Astrocyte of the hippocampus (primary cell): Measurements from ENCODE around the gene BIVM.
A peak's percentile ranks its signal among the peaks of the same experiment; 100 is the strongest.
"Not testable (repeated sequence)": the region's sequence is repeated elsewhere in the genome, so short reads cannot be mapped to it uniquely, and the experiment has no call there.

Experiments used
- DNase-seq: peaks from one replicate; pipeline ENCODE4 v3.0.0; 2011; ENCODE audit warnings: low read depth, low spot score

BIVM gene

DNA sequence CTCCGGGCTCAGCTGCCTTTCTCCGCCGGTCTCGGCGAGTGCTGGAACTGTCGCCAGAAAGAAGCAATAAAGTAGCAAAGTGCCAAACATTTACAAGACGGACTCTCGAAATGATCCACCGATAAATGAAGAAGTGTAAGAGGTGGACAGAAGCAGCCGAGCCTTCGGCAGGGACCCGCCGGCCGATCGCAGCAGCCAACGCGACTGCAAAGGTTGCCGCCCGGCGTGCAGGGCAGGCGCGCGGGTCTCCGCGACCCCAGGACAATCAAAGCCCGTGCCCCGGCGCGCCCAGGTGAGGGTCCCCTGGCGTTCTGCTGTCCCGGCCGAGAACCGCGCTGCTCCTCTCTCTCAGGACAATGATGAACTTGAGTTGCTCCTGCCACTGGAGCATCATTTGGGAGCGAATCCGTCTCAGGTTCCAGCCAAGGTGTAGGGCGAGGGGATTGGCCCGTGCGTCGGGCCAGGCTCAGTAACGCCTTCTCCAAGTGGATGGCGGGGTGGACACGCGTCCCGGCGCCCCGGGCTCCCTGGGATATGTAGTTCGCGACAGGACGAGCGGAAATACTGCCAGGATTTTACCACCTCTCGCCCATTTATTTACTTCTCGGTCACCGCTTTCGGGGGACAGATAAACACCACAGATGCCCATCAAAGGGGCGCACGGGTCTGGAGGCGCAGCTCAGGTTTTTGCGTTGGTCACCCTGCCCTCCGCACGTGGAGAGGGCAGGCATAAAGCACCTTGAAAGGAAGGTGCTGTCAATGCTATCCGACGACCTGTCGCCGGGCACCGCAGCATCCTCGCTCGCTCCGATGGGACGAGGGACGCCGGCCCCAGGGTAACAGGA, at the start of gene BIVM, which contains the start of gene POGLUT2:
Gene BIVM, plus strand, starts transcription at position 539 of the 845 bp plus-strand sequence. CDS start 8,149 bp downstream, outside the sequence.
Gene POGLUT2, minus strand, starts transcription at position 396 of the 845 bp plus-strand sequence. Its CDS starts 306 bp downstream, at position 90.
- DNase-seq, result peak; percentile 98

GRCh38 chr13:102751886-102752285, 47.0 kb upstream of the BIVM start:
- no peak for DNase-seq

GRCh38 chr13:102757006-102757405, 41.9 kb upstream of the BIVM start:
- DNase-seq, result no peak

- no peak for DNase-seq
Observed at GRCh38 chr13:102758842-102759241, 40.1 kb upstream of the BIVM start.

DNA sequence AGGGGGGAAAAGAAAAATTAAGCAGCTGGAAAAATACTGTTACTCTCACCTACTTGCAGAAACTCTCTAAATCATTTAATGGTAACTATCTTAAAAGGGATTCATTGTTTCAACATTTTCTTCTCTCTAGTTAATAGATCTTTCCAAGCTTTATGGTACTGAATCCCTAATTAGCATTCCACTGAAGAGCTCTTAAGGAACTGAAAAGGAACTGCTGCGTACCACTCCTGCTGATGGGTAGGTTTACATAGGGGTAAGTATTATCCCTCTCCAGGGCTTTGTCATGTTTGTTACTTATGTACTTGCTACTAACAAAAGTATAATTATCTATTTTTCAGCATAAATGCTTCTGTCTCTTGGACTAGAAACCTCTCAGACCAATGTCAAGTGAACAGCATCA, 37.8 kb upstream of the BIVM start:
- no peak for DNase-seq

- DNase-seq, result no peak
Observed at GRCh38 chr13:102763741-102764140, 35.2 kb upstream of the BIVM start.

GRCh38 chr13:102768909-102769308, 30.0 kb upstream of the BIVM start:
- no peak for DNase-seq

- peak; percentile 2 for DNase-seq
Observed at GRCh38 chr13:102769679-102770078, 29.2 kb upstream of the BIVM start.

- DNase-seq, result peak; percentile 3
Observed at GRCh38 chr13:102770435-102770834, 28.5 kb upstream of the BIVM start.

- no peak for DNase-seq
Observed at GRCh38 chr13:102771298-102772041, 27.4 kb upstream of the BIVM start.

- DNase-seq, result no peak
Observed at GRCh38 chr13:102772042-102772425, 26.9 kb upstream of the BIVM start.

- DNase-seq, result peak; percentile 96
Observed at GRCh38 chr13:102773441-102774213, 25.3 kb upstream of the BIVM start, which contains the start of gene TEX30. TEX30 (minus strand) TSS chr13:102773786; CDS start chr13:102770026, 3,760 bp downstream.

GRCh38 chr13:102774214-102774568, 24.7 kb upstream of the BIVM start:
- DNase-seq, result no peak

DNA sequence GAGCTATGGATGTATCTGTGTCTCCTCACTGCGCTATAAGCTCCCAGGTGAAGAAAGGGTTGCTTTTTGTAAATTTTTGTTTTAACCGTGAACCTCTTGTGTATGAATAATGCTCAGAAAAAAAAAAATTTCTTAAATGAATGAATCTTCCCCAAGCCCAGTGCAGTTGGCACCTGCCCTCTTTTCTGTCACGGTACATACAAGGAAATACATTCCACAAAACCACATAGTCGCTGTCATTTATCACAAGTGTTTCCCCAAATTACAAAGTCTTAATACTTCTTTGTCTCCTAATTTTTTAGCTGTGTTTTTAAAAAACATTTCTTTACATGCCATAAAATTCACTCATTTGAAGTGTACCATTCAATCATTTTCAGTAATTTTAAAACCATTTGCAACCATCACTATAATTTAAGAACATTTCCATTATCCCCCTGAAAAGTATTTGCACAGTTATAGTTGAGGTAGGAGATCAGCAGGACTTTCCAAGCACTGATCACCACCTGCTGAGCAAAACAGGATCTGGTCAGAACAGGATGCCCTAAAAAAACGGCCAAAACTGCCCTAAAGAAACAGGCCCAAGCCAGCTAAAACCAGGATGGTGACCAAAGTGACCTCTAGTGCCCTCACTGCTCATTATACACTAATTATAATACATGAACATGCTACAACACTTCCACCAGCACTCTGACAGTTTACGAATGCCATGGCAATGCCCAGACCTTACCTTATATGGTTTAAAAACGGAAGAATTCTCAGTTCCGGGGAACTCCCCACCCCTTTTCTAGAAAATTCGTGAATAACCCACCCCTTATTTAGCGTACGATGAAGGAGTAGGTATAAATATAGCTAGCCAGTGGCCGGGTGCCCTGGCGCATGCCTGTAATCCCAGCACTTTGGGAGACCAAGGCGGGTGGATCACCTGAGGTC, 24.1 kb upstream of the BIVM start:
- DNase-seq, result no peak

DNA sequence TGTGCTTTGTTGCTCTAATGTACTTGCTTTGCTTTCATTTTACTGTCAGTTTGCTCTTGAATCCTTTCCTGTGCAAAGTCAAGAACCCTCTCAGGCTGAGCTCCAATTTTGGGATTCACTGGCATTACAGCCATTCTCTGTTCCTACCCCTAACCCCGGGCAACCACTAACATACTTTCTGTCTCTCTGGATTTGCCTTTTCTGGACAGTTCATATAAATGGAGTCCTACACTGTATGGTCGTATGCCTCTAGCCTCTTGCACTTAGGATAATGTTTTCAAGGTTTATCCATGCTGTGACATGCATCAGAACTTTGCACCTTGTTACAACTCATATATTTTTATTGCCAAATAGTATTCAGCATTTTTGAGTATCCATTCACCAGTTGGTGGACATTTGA, 22.6 kb upstream of the BIVM start:
- DNase-seq, result no peak

- no peak for DNase-seq
Observed at GRCh38 chr13:102777736-102778135, 21.2 kb upstream of the BIVM start.

DNA sequence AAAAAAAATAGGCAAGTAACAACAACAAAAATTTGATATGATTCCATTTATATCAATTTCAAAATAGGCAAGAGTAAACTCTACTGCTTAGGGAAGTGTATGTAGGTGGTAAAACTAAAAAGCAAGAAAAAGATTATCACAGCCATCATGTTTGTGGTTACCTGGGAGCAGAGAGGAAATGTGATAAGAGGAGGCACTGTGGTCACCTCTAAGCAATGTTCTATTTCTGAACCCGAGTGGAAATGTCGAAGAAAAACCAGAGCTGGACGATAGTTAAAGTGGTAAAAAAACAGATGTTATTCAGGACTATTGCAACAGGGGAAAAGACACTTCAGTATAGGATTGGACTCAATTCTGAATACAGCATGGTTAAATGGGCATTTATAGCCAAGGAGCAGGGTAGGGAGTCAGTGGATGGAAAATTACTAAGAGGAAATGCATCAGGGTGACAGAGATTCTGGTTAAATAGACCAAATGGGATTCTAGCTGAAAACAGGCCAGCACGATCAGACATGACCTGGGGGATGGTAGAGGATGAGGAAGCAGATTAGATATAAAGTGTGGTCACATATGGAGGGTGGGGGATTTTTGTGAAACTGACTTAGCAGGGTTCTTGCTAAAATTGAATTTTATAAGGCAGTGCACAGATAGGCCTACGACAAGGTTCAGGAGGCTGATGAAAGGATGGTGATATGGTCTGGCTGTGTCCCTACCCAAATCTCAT, 19.3 kb upstream of the BIVM start:
- DNase-seq, result no peak

DNA sequence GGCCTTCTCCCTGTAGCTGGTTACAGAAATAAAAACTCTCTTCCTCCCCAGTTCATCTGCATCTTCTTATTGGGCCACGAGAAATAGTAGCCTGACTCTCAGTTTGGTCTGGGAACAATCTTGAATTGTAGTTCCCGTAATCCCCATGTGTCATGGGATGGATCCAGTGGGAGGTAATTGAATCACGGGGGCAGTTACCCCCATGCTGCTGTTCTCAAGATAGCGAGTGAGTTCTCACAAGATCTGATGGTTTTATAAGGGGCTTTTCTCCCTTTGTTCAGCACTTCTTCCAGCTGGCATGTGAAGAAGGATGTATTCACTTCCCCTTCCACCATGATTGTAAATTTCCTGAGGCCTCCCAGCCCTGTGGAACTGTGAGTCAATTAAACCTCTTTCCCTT, 18.3 kb upstream of the BIVM start:
- not testable (repeated sequence) for DNase-seq

GRCh38 chr13:102781591-102781990, 17.3 kb upstream of the BIVM start:
- DNase-seq, result no peak

DNA sequence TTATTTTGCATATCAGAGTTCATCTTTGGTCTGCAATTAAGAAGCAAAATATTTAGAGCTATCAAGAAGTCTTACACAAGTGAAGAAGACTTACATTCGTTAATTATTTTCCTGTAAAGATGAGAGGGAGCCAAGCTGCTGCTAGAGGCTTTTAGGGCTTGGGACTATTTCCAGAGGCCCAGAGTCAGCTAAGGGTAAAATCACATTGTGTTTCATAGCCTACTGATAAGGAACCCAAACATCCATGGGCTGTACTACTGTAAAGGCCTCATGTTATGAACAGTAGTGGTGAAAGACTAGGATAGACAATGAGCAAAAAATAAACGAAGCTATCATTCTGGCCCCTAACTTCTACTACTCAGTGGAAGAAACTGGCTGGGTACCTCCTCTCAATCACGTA, 14.4 kb upstream of the BIVM start:
- no peak for DNase-seq
